OCI-LY3 (cell line): ENCODE data around the gene SVIP.

Experiments
- CTCF ChIP-seq: fragments of 200-600, 300-600 bp; sonication (generic); IDR thresholded peaks from 2 replicates; pipeline ENCODE4 v1.5.1; 2014; ENCODE audit warnings: antibody characterized with exemption, low read length, low read depth
- EZH2phosphoT487 ChIP-seq: fragments of 200-600 bp; shearing (Covaris generic); IDR thresholded peaks from 2 replicates; pipeline ENCODE4 v1.6.1; 2018; ENCODE audit warnings: antibody characterized with exemption, mixed run types, low read depth

GRCh38 chr11:22875869-22876473 is 46.4 kb upstream of the SVIP start:
- peak; percentile 89 for TF ChIP-seq CTCF
- TF ChIP-seq EZH2phosphoT487, result no peak
